Central memory CD4-positive, alpha-beta T cell (primary cell): ENCODE results near the gene EPHA5.

Experiments used
- DNase-seq: peaks from one replicate; pipeline ENCODE4 v3.0.0; 2022

Gene EPHA5

GRCh38 chr4:65623506-65623905, 46.8 kb downstream of the EPHA5 start:
- DNase-seq: no peak

- DNase-seq: no peak
Observed at GRCh38 chr4:65617416-65617815, 52.9 kb downstream of the EPHA5 start.

GRCh38 chr4:65604515-65604914, 65.8 kb downstream of the EPHA5 start:
- DNase-seq: no peak

- no peak for DNase-seq
Observed at GRCh38 chr4:65600656-65601055, 69.6 kb downstream of the EPHA5 start.

GRCh38 chr4:65599340-65599739, 70.9 kb downstream of the EPHA5 start:
- no peak for DNase-seq

GRCh38 chr4:65597697-65598096, 72.6 kb downstream of the EPHA5 start:
- DNase-seq: no peak

- DNase-seq: no peak
Observed at GRCh38 chr4:65592089-65592488, 78.2 kb downstream of the EPHA5 start.

- DNase-seq: no peak
Observed at GRCh38 chr4:65589921-65590320, 80.4 kb downstream of the EPHA5 start.

GRCh38 chr4:65589331-65589730, 81.0 kb downstream of the EPHA5 start:
- DNase-seq: no peak

- DNase-seq: no peak
Observed at GRCh38 chr4:65580551-65580950, 89.7 kb downstream of the EPHA5 start.

GRCh38 chr4:65566473-65566872, 103.8 kb downstream of the EPHA5 start:
- DNase-seq: no peak

GRCh38 chr4:65561164-65561563, 109.1 kb downstream of the EPHA5 start:
- no peak for DNase-seq

GRCh38 chr4:65559270-65559669, 111.0 kb downstream of the EPHA5 start:
- no peak for DNase-seq

GRCh38 chr4:65552057-65552456, 118.2 kb downstream of the EPHA5 start:
- no peak for DNase-seq

GRCh38 chr4:65550500-65550899, 119.8 kb downstream of the EPHA5 start:
- no peak for DNase-seq

- DNase-seq: no peak
Observed at GRCh38 chr4:65546882-65547416, 123.3 kb downstream of the EPHA5 start.

- no peak for DNase-seq
Observed at GRCh38 chr4:65538571-65538970, 131.7 kb downstream of the EPHA5 start.

GRCh38 chr4:65535113-65535512, 135.2 kb downstream of the EPHA5 start:
- DNase-seq: no peak

- DNase-seq: no peak
Observed at GRCh38 chr4:65521666-65522065, 148.6 kb downstream of the EPHA5 start.

GRCh38 chr4:65515646-65516045, 154.6 kb downstream of the EPHA5 start:
- no peak for DNase-seq

GRCh38 chr4:65510976-65511375, 159.3 kb downstream of the EPHA5 start:
- DNase-seq: no peak

GRCh38 chr4:65508168-65508567, 162.1 kb downstream of the EPHA5 start:
- no peak for DNase-seq

- DNase-seq: no peak
Observed at GRCh38 chr4:65502131-65502701, 168.1 kb downstream of the EPHA5 start.

- no peak for DNase-seq
Observed at GRCh38 chr4:65498606-65499005, 171.7 kb downstream of the EPHA5 start.

- DNase-seq: no peak
Observed at GRCh38 chr4:65495439-65495838, 174.8 kb downstream of the EPHA5 start.
